GM12878 (cell line): ENCODE data around the gene CIAO2B. TPM values are rescaled to one million over a fixed set of nuclear protein-coding genes. Genes with fewer than 3 reads are reported as not detected.

Experiments used
- BACH1 ChIP-seq: fragments of 450-650 bp; IDR thresholded peaks from 2 replicates; pipeline ENCODE4 v1.6.1; 2017; ENCODE audit warnings: mild to moderate bottlenecking, borderline replicate concordance
- CREB1 ChIP-seq: IDR thresholded peaks from 2 replicates; pipeline ENCODE4 v1.6.1; 2012; ENCODE audit warnings: low read depth, mild to moderate bottlenecking, inconsistent platforms
- CREM ChIP-seq: IDR thresholded peaks from 2 replicates; pipeline ENCODE4 v1.6.1; 2014; ENCODE audit warnings: antibody characterized with exemption, low read depth
- IKZF2 ChIP-seq, 2 experiments: fragments of 450-650 bp; IDR thresholded peaks; 2 replicates each; pipeline ENCODE4 v1.6.1; 2017; ENCODE audit warnings: mild to moderate bottlenecking in 2 of 2, moderate library complexity in 2 of 2
- IRF4 ChIP-seq: IDR thresholded peaks from 2 replicates; pipeline ENCODE4 v1.6.1; 2011; ENCODE audit warnings: low read depth, low read length
- KDM1A ChIP-seq: fragments of 200-600 bp; sonication (generic); IDR thresholded peaks from 2 replicates; pipeline ENCODE4 v1.6.1; 2016; ENCODE audit warnings: borderline replicate concordance
- MEF2A ChIP-seq: IDR thresholded peaks from 2 replicates; pipeline ENCODE4 v1.6.1; 2011; ENCODE audit warnings: low read depth, mild to moderate bottlenecking, low read length, moderate library complexity; ENCODE audit not compliant: insufficient read depth
- MTA3 ChIP-seq: IDR thresholded peaks from 2 replicates; pipeline ENCODE4 v1.6.1; 2012; ENCODE audit warnings: low read length, inconsistent platforms, borderline replicate concordance
- NFYB ChIP-seq: IDR thresholded peaks from 2 replicates; pipeline ENCODE4 v1.6.1; 2011; ENCODE audit warnings: low read depth, mild to moderate bottlenecking, low read length, improper control_type of control experiment, moderate library complexity; ENCODE audit not compliant: insufficient read depth
- RUNX3 ChIP-seq: IDR thresholded peaks from 2 replicates; pipeline ENCODE4 v1.6.1; 2012; ENCODE audit warnings: low read length, inconsistent platforms
- SMAD1 ChIP-seq: fragments of 450-650 bp; IDR thresholded peaks from 2 replicates; pipeline ENCODE4 v1.6.1; 2018; ENCODE audit warnings: mild to moderate bottlenecking, low read depth; ENCODE audit not compliant: partially characterized antibody
- SREBF1 ChIP-seq: IDR thresholded peaks from 2 replicates; pipeline ENCODE4 v1.6.1; 2012; ENCODE audit warnings: mild to moderate bottlenecking, low read length
- SUPT20H ChIP-seq: IDR thresholded peaks from 2 replicates; pipeline ENCODE4 v1.6.1; 2011; ENCODE audit warnings: low read depth, mild to moderate bottlenecking, low read length, moderate library complexity, borderline replicate concordance; ENCODE audit not compliant: control insufficient read depth
- ZNF217 ChIP-seq: fragments of 450-650 bp; IDR thresholded peaks from 2 replicates; pipeline ENCODE4 v1.6.1; 2017; ENCODE audit warnings: antibody characterized with exemption, mild to moderate bottlenecking
- polyA plus RNA-seq, 11 experiments: library from polyadenylated mRNA; depleted of rRNA in 4 of 11; unstranded in 6 of 11; stranded (reverse) in 5 of 11; fragments of >200 nt; fragmentation: Nextera tagmentation in 4 of 11; fragmentation: Illumina TruSeq in 1 of 11; extraction: Ambion mirVana in 4 of 11; extraction: Trizol in 1 of 11; gene quantifications; 1 replicate in 1 of 11; 2 replicates in 10 of 11; pipeline versions ENCODE4 v1.2.1 to v1.2.3, GENCODE V29; 2011 to 2016; ENCODE audit warnings: inconsistent platforms in 2 of 11, missing spikeins in 2 of 11, low read depth in 1 of 11
- total RNA-seq, 4 experiments: library from RNA; depleted of rRNA in 3 of 4; stranded (reverse); fragments of >200 nt in 3 of 4; fragmentation: Illumina TruSeq in 1 of 4; extraction: Trizol in 1 of 4; gene quantifications; 2 replicates each; pipeline versions ENCODE4 v1.2.1 to v1.2.3, GENCODE V29; 2013 to 2021
- TF ChIP-seq, protein P1 (sequence below): fragments of 450-650 bp; formaldehyde crosslinking; IDR thresholded peaks from 2 replicates; pipeline ENCODE4 v1.5.0; 2022; ENCODE audit warnings: mild to moderate bottlenecking, missing genetic modification characterization
- TF ChIP-seq, protein P2 (sequence below): fragments of 450-650 bp; IDR thresholded peaks from 2 replicates; pipeline ENCODE4 v1.6.1; 2017; ENCODE audit warnings: mild to moderate bottlenecking, moderate library complexity
- TF ChIP-seq, protein P3 (sequence below): fragments of 150-350 bp; IDR thresholded peaks from 2 replicates; pipeline ENCODE4 v1.6.1; 2014; ENCODE audit warnings: mild to moderate bottlenecking, low read depth, low read length
- TF ChIP-seq, protein P4 (sequence below): fragments of 150-350 bp; IDR thresholded peaks from 2 replicates; pipeline ENCODE4 v1.6.1; 2016; ENCODE audit warnings: low read depth, low read length

CIAO2B gene
- total and polyA plus RNA-seq, 10 of the 15 experiments (the other 5 are each of a cell fraction or from before 2014, with no cell fraction given) = 76.4 to 241 (median 138) TPM

GRCh38 chr16:66934138-66934838 is at the start of gene CIAO2B (continued):
- TF ChIP-seq, protein P1, sequence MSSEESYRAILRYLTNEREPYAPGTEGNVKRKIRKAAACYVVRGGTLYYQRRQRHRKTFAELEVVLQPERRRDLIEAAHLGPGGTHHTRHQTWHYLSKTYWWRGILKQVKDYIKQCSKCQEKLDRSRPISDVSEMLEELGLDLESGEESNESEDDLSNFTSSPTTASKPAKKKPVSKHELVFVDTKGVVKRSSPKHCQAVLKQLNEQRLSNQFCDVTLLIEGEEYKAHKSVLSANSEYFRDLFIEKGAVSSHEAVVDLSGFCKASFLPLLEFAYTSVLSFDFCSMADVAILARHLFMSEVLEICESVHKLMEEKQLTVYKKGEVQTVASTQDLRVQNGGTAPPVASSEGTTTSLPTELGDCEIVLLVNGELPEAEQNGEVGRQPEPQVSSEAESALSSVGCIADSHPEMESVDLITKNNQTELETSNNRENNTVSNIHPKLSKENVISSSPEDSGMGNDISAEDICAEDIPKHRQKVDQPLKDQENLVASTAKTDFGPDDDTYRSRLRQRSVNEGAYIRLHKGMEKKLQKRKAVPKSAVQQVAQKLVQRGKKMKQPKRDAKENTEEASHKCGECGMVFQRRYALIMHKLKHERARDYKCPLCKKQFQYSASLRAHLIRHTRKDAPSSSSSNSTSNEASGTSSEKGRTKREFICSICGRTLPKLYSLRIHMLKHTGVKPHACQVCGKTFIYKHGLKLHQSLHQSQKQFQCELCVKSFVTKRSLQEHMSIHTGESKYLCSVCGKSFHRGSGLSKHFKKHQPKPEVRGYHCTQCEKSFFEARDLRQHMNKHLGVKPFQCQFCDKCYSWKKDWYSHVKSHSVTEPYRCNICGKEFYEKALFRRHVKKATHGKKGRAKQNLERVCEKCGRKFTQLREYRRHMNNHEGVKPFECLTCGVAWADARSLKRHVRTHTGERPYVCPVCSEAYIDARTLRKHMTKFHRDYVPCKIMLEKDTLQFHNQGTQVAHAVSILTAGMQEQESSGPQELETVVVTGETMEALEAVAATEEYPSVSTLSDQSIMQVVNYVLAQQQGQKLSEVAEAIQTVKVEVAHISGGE (CRISPR knock-in tag) = no peak
- TF ChIP-seq NFYB = no peak
- no peak for TF ChIP-seq ZNF217
- TF ChIP-seq, protein P2, sequence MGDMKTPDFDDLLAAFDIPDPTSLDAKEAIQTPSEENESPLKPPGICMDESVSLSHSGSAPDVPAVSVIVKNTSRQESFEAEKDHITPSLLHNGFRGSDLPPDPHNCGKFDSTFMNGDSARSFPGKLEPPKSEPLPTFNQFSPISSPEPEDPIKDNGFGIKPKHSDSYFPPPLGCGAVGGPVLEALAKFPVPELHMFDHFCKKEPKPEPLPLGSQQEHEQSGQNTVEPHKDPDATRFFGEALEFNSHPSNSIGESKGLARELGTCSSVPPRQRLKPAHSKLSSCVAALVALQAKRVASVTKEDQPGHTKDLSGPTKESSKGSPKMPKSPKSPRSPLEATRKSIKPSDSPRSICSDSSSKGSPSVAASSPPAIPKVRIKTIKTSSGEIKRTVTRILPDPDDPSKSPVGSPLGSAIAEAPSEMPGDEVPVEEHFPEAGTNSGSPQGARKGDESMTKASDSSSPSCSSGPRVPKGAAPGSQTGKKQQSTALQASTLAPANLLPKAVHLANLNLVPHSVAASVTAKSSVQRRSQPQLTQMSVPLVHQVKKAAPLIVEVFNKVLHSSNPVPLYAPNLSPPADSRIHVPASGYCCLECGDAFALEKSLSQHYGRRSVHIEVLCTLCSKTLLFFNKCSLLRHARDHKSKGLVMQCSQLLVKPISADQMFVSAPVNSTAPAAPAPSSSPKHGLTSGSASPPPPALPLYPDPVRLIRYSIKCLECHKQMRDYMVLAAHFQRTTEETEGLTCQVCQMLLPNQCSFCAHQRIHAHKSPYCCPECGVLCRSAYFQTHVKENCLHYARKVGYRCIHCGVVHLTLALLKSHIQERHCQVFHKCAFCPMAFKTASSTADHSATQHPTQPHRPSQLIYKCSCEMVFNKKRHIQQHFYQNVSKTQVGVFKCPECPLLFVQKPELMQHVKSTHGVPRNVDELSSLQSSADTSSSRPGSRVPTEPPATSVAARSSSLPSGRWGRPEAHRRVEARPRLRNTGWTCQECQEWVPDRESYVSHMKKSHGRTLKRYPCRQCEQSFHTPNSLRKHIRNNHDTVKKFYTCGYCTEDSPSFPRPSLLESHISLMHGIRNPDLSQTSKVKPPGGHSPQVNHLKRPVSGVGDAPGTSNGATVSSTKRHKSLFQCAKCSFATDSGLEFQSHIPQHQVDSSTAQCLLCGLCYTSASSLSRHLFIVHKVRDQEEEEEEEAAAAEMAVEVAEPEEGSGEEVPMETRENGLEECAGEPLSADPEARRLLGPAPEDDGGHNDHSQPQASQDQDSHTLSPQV = no peak
- no peak for TF ChIP-seq SUPT20H
- TF ChIP-seq SMAD1 = no peak
- peak; percentile 49; the same call in 1 of the 2 replicates for TF ChIP-seq BACH1
- 0 out of 2 replicates have a peak, but pooled peaks have one; percentile 30 for TF ChIP-seq MEF2A
- TF ChIP-seq SREBF1 = no peak
- TF ChIP-seq IRF4 = 0 out of 2 replicates have a peak, but pooled peaks have one; percentile 2
- TF ChIP-seq IKZF2 (IDR thresholded peaks at IDR 0.05) = peak; percentile 47 to 61; a peak in 2 of 4 replicates
- TF ChIP-seq KDM1A = no peak
- TF ChIP-seq, protein P3, sequence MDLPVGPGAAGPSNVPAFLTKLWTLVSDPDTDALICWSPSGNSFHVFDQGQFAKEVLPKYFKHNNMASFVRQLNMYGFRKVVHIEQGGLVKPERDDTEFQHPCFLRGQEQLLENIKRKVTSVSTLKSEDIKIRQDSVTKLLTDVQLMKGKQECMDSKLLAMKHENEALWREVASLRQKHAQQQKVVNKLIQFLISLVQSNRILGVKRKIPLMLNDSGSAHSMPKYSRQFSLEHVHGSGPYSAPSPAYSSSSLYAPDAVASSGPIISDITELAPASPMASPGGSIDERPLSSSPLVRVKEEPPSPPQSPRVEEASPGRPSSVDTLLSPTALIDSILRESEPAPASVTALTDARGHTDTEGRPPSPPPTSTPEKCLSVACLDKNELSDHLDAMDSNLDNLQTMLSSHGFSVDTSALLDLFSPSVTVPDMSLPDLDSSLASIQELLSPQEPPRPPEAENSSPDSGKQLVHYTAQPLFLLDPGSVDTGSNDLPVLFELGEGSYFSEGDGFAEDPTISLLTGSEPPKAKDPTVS = no peak
- peak; percentile 59; the same call in 1 of the 2 replicates for TF ChIP-seq CREM
- TF ChIP-seq CREB1 = peak; percentile 73
- peak; percentile 90 for TF ChIP-seq RUNX3
- no peak for TF ChIP-seq MTA3
- TF ChIP-seq, protein P4, sequence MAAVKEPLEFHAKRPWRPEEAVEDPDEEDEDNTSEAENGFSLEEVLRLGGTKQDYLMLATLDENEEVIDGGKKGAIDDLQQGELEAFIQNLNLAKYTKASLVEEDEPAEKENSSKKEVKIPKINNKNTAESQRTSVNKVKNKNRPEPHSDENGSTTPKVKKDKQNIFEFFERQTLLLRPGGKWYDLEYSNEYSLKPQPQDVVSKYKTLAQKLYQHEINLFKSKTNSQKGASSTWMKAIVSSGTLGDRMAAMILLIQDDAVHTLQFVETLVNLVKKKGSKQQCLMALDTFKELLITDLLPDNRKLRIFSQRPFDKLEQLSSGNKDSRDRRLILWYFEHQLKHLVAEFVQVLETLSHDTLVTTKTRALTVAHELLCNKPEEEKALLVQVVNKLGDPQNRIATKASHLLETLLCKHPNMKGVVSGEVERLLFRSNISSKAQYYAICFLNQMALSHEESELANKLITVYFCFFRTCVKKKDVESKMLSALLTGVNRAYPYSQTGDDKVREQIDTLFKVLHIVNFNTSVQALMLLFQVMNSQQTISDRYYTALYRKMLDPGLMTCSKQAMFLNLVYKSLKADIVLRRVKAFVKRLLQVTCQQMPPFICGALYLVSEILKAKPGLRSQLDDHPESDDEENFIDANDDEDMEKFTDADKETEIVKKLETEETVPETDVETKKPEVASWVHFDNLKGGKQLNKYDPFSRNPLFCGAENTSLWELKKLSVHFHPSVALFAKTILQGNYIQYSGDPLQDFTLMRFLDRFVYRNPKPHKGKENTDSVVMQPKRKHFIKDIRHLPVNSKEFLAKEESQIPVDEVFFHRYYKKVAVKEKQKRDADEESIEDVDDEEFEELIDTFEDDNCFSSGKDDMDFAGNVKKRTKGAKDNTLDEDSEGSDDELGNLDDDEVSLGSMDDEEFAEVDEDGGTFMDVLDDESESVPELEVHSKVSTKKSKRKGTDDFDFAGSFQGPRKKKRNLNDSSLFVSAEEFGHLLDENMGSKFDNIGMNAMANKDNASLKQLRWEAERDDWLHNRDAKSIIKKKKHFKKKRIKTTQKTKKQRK = no peak
